CD4-positive, alpha-beta T cell treated with Interleukin-10 for 1 hour (primary cell): ENCODE data around the gene MMP24OS.
A peak's percentile ranks its signal among the peaks of the same experiment; 100 is the strongest.

ENCODE experiments used
- DNase-seq: peaks from one replicate; pipeline ENCODE4 v3.0.0-alpha.2; 2020

Gene MMP24OS

DNA sequence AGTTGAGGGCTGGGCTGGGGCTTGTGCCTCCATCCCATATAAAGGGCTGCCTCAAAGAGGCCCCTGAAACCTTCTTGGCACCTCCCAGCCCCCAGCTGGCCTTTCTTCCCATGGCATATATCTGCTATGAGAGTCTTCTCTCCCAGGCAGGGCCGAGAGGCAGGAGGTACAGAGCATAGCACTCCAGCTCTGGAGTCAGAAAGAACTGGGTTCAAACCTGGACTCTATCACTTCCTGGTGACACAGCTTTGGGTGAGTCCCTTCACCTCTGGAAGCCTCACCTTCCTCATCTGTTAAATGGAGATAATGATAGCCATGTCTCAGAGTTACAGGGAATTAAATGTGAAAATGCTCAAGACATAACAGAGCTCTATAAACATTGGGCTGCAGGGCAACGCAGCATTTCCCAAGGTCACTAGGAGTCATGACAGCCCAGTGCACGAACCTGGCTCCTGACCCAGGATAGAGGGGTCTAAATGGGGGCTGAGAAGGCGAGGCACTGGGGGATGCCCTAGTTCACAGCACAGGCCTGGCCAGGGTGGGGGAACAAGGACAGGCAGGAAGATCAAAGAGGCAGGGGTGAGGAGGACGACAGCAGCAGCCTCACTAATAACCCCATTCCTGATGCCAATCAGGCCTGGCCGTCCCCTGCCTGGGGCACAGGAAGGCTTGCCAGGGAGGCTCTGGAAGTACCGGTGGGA is 12.4 kb upstream of the MMP24OS start:
- DNase-seq: no peak

GRCh38 chr20:35288325-35289060 is 10.6 kb upstream of the MMP24OS start:
- DNase-seq: no peak

DNA sequence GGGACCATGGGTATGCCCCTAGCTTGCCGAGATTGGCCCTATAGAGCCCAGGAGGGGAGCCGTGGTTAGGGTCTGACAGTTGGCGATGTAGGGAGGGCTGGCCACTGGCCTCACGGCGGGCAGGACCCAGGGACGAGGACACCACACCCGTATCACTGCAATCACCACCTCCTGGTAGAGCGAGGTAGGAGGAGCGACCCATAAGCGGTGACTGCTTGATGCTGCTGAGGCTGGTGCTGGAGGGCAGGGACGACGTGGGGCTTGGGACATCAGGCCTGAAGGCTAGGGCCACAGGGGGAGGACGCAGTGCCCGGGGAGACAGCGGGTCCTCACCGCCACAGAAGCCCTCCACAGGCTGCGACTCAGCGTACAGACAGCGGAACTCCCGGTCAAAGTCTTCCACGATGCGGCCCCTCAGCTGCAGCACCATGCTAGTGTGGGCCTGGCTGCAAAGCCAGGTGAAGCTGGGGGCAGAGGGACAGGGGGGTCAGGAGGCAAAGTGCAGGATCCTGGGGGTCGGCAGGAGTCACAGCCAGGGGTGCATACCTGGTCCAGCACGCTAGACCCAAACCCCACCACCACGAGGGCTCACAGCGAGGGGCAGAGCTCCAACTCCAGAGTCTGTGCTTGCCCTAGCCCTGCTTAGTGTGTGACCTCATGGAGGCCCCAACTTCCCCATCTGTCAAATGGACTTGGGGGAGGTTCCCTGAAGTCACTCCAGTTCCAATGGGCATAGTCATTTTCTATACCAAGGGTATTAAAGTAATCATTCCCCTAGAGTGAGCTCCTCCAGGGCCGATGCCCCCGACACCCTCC is 9.8 kb upstream of the MMP24OS start:
- no peak for DNase-seq

GRCh38 chr20:35286899-35287508 is 9.1 kb upstream of the MMP24OS start:
- DNase-seq: no peak

DNA sequence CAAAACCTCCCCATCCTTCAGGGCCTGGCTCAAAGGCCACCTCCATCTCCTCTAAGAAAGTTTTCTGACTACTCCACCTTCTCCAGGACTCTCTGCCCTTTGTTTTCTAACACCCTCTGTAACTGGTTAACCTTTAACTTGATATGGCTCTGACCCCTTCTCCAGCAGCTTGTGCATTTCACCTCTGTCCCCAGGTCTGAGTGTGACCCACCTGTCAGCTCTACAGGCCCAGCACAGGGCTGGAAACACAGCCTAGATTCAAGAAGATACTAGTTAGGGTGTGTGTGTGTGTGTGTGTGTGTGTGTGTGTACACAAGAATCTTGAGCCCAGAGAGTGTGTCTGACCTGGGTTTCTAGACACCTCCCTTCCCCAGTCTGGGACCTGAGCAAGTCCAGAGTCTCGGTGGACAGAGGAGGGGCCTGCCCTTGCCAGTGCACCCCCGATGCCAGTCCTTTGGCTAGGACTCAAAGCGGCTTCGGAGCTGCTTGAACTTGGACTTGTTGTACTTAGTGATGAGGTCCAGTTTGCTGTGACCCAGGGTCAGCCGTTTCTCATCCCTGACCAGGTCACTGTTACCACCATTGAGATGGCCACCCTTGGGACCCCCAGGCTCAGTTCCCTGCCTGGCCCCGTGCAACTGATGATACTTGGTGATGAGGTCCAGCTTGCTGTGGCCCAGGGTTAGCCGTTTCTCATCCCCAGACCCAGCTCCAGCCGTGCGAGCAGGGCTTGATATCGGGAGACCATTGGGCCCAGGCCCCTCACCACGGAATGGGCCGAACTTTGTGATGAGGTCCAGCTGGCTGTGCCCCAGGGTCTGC is 8.4 kb upstream of the MMP24OS start:
- no peak for DNase-seq

DNA sequence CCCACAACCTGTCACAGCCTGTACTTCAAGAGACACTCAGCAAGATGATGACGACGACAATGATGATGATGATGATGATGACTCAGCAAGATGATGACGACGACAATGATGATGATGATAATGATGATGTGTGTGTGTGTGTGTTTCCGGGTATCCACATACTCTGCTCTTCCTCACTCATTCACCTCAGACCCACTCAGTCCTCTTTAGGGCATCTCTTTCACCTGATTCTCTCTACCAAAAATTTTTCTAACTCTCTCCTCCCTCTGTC is 7.8 kb upstream of the MMP24OS start:
- DNase-seq: no peak

DNA sequence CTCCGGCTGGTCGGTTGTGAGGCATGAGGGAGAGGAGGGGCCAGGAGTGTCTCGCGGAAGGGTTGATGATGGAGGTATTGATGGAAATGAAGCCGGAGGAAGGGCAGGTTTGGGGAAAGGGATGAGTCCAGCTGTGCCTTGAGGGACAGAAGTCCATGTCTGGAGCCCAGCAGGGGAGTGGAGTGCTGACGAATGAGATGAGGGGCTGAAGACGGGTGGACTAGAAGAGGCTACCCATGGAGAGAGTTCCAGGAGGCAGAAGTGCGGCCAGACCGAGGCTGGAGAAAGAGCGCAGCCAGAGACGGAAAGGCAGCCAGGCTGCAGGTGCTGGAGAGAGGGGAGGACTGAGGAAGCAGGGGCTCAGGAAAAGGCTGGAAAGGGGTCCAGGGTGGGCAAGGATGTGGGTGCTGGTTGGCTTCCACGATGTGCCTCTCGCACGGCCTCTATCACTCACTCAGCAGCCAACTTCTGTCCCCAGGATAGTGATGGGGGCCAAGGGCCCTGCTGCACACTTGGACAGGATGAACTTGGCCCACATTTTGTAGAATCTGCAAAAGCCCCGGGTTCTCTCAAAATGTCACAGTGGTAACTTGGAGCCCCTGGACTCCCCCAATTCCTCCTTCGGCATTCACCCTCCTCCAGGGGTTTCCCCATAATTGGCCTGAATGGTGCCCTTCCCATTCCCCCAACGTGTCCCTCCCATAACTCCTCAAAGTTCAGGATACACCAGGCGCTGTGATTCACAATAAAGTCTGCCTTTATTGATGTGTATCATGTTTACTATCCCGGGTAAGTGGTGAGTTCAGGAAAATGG is 7.3 kb upstream of the MMP24OS start:
- DNase-seq: no peak

GRCh38 chr20:35284267-35284991 is 6.5 kb upstream of the MMP24OS start, which contains the start of gene EIF6:
EIF6 (minus strand) TSS chr20:35284772; CDS start chr20:35284487, 285 bp downstream.
- peak; percentile 83 for DNase-seq

DNA sequence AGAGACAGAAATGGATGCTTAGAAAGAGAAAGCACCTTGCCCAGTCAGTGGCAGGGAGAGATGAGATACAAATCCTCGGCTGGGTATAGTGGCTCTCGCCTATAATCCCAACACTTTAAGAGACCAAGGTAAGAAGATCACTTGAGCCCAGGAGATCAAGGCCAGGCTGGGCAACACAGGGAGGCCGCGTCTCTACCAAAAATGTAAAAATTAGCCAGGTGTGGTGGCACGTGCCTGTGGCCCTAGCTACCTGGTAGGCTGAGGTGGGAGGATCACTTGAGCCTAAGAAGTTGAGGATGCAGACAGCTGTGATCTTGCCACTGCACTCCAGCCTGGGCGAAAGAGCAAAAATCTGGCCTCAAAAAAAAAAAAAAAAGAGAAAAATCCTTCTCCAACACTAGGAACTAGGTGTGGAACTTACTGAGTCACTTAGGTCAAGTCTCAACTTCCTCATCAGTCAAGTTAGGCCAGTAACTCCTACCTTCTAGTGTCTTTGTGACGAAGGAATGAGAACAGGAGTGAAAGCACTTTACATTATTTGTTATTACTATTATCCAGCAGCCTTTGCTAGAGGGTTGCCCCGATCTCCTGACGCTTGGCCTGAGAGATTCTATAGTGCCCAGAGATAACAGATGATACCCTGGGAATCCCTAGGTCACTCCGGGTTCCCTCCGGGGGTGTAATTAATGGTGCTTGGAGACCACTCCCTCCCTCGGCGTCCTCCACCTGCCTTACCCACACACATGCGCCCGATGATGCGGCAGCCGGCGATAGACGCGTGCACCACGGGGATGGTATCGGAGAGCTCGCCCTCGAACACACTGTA is 5.7 kb upstream of the MMP24OS start:
- DNase-seq: no peak

DNA sequence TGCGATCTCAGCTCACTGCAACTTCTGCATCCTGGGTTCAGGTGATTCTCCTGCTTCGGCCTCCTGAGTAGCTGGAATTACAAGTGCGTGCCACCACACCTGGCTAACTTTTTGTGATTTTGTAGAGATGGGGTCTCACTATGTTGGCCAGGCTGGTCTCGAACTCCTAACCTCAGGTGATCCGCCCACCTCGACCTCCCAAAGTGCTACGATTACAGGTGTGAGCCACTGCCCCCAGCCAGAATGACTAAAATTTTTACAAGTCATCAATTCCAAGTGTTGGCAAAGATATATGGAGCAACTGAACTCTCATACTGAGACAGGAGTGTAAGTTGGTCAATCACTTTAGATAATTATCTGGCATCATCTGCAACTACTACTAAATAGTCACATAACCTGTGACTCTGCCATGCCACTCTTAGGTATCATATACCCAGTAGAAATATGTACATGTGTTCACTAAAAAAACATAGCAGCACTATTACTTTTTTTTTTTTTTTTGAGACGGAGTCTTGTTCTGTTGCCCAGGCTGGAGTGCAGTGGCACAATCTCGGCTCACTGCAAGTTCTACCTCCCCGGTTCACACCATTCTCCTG is 3.7 kb upstream of the MMP24OS start:
- no peak for DNase-seq

- no peak for DNase-seq
Observed at GRCh38 chr20:35280523-35280922, 2.6 kb upstream of the MMP24OS start.

- no peak for DNase-seq
Observed at GRCh38 chr20:35279533-35280174, 1.7 kb upstream of the MMP24OS start.

- DNase-seq: no peak
Observed at GRCh38 chr20:35279040-35279439, 1.1 kb upstream of the MMP24OS start.

DNA sequence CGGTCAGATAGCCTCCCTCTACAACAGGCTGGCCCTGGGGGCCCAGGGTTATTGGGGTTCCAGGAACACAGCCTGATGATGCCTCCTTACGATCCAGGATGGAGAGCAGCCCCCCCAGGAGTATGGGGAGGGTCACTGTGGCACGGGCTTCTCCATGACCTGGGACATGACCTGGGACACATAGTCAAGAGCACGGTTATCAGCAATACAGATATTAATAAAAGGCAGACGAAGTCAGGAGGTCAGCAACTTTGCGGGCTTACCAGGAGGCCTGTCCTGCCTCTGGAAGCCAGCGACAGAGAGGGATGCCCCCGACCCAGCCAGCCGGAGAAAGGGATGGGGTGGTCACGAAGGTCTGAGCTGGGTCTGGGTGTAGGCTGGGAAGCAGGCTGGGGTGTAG is 795 bp downstream of the MMP24OS start:
- no peak for DNase-seq

DNA sequence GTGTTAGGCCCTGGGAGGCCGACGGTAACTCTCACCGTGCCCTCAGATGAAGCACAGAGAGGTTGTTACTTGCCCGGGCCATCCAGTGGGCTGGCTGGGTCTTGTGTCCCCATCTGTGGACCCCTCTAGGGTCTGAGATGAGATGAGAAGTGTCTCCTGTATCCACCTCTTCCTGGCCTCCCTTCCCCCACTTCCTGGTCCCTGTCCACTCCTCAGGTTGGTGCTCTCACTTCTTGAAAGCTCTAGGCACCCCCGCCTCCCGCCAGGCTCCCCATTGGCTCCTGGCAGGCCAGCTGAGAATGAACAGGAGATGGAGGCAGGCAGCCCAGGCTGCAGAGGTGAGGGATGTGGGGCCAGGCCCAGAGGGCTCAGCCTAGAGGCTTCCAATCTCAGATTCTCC is 1.5 kb downstream of the MMP24OS start:
- no peak for DNase-seq

GRCh38 chr20:35275741-35276251 is 2.1 kb downstream of the MMP24OS start:
- DNase-seq: no peak

GRCh38 chr20:35274172-35275092 is 3.5 kb downstream of the MMP24OS start:
- DNase-seq: no peak
